GM18498 (cell line): ENCODE data around the gene MMUT.
A peak's percentile ranks its signal among the peaks of the same experiment; 100 is the strongest.
"Not testable (repeated sequence)": the region's sequence is repeated elsewhere in the genome, so short reads cannot be mapped to it uniquely, and the experiment has no call there.

Experiments
- ATAC-seq: cut with Tn5 transposase; IDR thresholded peaks from one replicate; pipeline ENCODE4 v1.9.1; 2021; ENCODE audit warnings: mild to moderate bottlenecking, moderate library complexity; ENCODE audit not compliant: unreplicated experiment

The MMUT gene

DNA sequence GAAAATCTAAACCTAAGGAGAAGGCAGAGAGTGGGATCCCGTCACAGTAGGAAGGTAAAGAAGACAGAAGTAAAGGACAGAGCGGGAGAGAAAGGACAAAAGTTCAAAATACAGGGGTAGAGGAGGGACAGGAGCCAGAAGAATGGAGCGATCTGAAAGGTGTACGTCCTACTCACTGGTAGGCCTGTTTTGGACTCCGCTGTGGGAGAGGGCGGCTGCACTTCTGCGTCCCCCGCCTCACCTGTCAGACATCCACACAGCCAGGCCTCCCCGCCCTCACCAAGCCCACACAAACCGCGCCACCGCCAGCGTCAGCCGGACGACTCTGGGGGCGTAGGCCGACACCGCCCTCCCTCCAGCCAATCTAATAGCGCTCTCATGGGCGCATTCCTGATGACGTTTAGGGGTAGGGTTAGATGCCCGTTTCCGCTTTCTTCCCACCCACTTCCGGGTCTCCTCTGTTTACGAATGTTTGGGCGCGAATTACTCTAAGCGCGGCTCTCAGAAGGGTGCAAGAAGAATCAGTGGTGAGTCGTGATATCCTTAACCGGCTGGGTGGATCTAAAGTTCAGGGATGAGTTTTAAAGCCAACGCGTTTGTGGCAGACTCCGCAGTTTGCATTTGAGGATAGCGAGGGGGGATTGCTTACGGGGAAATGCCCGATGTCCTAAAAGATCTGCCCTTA is at the start of gene MMUT, which contains the start of gene CENPQ:
Gene MMUT (minus strand): TSS at position 327 of the 685 bp plus-strand sequence. CDS start 3,787 bp downstream, outside the sequence.
Gene CENPQ (plus strand): TSS at position 444 of the 685 bp plus-strand sequence. CDS start 6,807 bp downstream, outside the sequence.
- peak; percentile 99 for ATAC-seq

DNA sequence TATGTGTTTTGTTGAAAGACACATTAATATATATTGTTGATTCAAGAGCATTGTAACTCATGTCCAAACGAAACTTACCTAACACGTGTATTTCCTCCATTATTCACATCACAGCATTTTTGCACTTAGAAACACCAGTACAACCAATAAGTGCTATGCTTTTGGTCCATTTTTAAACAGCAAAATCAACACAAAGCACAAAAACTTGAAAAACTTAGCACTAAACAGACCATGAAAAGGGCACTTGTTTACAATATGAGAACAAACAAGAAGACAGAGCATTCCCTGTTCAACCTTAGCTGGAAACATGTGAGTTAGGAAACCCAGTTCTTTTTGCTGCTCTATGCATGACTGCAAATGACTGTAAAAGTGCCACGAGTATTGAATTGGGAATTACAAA is 46.3 kb upstream of the MMUT start:
- no peak for ATAC-seq

DNA sequence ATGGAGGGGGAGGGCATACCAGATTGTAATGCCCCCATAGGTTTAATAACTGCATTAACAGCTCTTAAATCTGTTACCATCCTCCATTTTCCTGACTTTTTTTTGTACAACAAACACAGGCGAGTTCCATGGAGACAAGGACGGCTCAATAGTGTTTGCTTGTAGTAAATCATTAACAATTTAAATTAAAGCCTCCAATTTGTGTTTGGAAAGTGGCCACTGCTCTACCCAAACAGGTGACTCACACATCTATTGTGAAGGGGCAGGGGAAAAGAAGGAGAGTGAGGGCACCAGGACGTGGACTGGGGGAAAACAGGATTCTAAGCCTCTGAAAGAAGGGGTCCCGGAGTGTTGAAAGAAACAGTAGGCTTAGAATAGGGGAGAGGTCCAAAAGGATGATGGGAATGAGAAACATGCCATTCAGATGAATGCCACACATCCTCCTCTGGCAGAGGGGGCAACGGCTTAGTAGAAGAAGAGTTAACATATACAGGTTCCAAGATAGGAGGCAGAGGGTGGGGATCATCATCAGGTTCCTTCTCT is 43.6 kb upstream of the MMUT start:
- ATAC-seq, result no peak

DNA sequence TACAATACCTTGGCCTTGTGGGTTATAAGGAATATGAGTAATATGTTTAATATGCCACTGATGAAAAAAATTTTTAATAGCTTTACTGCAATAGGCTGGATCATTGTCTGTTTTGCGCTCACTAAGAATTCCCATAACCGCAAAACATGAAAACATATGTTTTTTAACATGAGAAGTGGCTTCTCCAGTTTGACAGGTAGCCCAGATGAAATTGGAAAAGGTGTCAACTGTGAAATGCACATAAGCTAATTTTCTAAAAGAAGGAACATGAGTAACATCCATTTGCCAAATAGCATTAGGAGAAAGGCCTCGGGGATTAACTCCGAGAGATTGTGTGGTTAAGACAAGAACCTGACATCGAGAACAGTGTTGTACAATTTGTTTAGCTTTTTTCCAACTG is 41.6 kb upstream of the MMUT start:
- ATAC-seq, result no peak

DNA sequence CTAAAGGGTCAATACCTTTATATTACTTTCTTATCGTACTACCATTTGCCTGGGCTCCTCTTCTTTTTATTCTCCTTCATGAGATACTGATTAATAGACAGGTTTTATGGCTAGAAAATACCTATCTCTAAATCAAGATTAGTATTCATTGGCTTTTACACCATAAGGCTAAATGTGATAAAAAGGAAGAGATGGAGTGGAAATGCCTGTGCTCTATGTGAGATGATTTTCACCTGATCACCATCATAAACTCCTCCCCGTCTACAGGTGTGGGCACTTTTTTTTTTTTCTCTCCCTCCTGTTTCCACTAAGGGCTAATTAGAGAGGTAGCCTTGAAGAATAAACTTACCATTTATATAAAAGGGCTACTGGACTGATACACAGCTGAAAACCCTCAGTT is 36.6 kb upstream of the MMUT start, which contains the start of gene GLYATL3:
Gene GLYATL3 (plus strand): TSS at position 301 of the 400 bp plus-strand sequence. CDS start 12,068 bp downstream, outside the sequence.
- no peak for ATAC-seq

DNA sequence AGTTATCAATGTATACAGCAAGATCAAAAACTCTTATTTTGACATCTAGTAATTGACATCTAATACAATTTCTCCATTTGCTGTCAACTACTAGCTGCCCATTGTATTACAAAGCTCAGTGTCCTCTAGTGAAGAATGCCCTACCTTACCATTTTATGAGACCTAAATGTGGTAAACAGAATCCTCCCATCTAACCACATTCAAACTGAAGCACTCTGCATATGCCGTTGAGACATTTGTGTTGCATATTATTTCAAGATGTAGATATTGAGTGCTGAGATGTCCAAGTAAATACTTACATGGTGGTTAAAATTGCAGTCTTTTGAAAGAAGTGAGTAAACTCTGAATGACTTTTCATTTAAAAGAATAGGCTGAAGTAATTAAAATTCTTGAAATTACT is 36.1 kb upstream of the MMUT start:
- ATAC-seq, result no peak

DNA sequence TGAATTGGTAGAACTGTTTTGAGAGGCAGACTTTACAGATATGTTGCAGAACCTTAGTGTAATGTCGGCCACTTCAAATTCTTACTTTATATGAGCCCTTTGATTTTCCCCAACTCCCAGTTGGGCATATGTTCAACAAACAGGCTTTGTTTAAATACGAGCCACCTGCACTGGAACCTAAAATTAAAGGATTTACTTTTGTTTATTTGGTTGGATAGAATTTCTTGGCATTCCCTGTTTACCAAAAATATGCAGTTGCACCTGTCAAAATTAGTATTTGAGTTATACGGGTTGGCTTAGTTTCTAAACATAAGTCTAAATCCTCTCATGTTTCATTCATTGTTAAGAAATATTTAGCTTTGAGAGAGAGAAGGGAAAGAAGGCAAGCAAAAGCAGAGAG is 34.3 kb upstream of the MMUT start:
- ATAC-seq, result no peak

DNA sequence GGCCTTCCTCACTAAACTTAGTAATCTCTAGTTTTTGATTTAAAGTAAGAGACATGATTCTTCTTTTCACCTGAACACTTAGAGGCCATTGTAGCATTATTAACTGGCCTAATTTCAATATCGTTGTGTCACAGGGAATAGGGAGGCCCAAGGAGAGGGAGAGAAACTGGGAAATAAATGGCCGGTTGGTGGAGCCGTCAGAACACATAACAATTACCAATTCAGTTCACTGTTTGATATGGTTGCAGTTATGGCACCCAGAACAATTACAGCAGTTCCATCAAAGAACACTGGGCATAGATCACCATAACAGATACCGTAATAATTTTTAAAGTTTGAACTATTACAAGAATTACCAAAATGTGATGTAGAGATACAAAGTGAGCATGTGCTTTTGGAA is 27.6 kb upstream of the MMUT start:
- ATAC-seq, result no peak

DNA sequence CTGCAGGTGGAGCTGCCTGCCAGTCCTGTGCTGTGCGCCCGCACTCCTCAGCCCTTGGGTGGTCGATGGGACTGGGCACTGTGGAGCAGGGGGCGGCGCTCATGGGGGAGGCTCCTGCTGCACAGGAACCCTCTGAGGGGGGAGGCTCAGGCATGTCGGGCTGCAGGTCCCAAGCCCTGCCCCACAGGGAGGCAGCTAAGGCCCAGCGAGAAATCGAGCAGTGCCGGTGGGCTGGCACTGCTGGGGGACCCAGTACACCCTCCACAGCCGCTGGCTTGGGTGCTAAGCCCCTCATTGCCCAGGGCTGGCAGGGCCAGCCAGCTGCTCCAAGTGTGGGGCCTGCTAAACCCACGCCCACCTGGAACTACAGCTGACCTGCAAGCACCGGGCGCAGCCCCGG is 20.3 kb upstream of the MMUT start:
- not testable (repeated sequence) for ATAC-seq

DNA sequence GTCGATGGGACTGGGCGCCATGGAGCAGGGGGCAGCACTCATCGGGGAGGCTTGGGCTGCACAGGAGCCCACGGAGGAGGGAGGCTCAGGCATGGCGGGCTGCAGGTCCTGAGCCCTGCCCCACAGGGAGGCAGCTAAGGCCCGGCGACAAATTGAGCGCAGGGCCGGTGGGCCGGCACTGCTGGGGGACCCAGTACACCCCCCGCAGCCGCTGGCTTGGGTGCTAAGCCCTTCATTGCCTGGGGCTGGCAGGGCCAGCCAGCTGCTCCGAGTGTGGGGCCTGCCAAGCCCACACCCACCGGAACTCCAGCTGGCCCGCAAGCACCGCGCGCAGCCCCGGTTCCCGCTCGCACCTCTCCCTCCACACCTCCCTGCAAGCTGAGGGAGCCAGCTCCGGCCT is 18.8 kb upstream of the MMUT start:
- ATAC-seq, result not testable (repeated sequence)

DNA sequence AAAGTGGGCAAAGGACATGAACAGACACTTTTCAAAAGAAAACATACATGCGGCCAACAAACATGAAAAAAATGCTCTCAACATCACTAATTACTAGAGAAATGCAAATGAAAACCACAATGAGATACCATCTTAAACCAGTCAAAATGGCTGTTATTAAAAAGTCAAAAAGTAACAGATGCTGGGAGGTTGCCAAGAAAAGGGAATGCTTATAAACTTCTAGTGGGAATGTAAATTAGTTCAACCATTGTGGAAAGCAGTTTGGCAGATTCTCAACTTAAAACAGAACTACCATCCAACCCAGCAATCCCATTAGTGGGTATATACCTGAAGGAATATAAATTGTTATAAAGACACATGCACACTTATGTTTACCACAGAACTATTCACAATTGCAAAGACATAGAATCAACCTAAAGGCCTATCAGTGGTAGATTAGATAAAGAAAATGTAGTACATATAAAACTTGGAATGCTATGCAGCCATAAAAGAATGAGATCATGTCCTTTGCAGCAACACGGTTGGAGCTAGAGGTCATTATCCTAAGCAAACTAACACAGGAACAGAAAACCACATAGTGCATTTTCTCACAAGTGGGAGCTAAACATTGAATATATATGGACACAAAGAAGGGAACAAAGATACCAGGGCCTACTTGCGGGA is 16.4 kb upstream of the MMUT start:
- ATAC-seq, result no peak

DNA sequence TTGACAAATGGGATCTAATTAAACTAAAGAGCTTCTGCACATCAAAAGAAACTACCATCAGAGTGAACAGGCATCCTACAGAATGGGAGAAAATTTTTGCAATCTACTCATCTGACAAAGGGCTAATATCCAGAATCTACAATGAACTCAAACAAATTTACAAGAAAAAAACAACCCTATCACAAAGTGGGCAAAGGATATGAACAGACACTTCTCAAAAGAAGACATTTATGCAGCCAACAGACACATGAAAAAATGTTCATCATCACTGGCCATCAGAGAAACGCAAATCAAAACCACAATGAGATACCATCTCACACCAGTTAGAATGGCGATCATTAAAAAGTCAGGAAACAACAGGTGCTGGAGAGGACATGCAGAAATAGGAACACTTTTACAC is 13.5 kb upstream of the MMUT start:
- ATAC-seq, result not testable (repeated sequence)

DNA sequence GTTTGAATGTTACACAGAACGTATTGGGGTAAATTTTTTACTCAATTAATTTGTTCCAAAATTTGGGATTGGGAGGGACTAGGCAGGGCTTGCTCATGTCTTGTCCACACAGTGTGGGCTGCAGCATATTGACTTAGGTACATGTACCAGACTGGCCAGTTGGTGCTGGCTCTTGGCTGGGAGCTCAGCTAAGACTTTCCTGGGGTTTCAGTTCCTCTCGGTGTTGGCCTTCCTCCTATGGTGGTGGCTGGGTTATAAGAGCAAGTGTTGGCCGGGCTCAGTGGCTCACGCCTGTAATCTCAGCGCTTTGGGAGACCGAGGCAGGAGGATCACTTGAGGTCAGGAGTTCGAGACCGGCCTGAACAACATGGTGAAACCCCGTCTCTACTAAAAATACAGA is 5.0 kb upstream of the MMUT start:
- ATAC-seq, result no peak

DNA sequence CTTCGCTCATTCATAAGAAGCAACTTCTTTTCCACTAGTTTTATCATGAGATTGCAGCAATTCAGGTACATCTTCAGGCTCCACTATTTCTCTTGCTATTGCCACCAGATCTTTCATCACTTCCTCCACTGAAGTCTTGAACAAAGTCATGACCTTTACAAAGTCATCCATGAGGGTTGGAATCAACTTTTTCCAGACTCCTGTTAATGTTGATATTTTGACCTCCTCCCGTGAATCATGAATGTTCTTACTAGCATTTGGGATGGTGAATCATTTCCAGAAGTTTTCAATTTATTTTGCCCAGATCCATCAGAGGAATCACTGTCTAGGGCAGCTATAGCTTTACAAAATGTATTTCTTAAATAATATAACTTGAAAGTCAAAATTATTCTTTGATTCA is 1.6 kb upstream of the MMUT start:
- no peak for ATAC-seq

DNA sequence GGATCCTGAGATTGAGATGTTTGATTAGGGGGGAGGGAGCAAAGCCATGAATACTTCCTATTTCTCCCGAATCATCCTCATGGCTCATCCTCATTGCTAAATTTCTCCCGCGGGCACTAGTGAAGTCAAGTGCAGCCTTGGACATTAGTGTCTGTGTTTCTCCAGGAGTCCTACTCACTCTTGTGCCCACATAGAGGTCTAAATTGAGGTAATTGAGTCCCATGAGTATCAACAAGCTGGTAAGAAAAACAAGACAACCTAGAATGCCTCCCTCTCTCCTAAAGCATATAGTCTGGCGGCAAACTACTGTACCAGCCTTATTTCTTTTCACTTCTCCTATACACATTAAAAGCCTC is 537 bp upstream of the MMUT start:
- ATAC-seq, result peak; percentile 1

DNA sequence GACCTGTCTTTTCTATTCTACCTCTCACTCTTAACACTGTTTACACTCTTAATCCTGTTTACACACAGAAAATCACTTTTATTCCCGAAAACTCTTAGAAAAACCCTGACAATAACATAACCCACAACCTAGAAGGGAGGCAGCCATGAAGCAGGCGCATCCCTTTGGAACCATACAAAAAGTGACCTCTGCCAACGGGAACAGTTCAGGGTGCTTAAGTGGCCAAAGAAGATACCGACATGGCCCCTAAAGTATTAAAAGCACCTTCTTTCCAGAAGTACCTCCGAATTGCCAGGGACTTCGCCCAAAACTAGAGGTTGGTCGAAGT is 490 bp downstream of the MMUT start:
- peak; percentile 18 for ATAC-seq

DNA sequence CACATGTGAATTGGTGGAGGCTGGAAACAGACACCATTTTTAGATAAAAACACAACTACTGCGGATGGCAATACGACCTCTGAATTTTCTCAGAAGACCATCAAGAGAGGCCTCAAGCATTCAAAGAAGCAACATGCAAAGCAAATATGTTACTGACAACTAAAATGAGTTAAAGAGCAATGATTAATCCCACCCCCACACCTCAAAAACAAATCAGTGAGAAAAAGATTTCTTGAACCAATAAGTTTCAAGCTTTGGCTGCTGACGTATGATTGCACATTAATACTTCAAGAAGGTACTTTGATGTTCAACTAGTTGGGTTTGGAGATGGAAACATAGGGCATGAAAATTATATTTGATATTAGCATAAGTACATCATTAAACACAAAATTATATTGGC is 982 bp downstream of the MMUT start:
- ATAC-seq, result no peak

DNA sequence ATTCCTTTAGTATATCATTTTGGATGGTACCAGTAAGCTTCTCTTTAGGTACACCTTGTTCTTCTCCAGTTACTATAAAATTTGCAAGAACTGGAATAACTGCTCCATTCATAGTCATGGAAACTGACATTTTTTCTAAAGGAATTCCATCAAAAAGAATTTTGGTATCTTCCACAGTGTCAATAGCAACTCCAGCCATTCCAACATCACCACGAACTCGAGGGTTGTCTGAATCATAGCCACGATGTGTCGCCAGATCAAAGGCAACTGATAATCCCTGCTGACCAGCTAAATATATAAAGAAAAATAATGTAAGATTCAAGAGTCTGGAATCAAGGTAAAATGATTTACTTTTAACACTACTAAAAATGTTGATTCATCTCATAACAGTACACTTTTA is 5.3 kb downstream of the MMUT start:
- ATAC-seq, result no peak

DNA sequence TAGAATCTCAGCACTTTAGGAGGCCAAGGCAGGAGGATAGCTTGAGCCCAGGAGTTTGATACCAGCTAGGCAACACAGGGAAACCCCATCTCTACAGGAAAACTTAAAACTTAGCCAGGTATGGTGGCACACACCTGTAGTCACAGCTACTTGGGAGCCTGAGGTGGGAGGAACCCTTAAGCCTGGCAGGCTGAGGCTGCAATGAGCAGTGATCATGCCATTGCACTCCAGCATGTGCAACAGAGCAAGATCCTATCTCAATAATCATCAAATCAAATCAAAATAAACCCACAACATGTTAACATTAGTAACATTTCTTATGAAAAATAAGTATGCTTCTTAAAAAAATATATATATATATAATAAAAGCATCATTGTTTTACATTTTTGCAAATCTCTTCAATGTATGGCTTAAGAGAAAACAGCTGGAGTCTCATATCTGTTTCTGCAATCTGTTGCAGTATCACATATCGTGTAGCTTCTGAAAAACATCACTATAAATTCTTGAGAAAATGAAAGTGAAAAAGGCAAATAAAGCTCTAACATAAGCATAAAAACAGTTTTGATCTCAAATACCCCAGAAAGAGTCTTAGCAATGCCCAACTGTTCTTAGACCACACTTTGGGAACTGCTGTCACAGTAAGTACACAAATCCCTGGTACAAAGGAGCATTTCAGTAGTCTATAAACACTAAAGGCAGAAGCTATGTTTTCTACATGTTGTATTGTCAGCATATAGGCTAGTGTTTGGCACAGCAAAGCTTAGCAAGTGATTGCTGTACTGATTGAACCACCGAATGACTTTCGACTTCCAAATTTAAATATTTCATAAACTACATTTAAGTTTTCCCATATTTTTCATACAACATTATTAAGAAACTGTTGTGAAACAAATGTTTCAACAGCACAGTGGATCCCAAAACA is 8.0 kb downstream of the MMUT start:
- peak; percentile 91 for ATAC-seq

DNA sequence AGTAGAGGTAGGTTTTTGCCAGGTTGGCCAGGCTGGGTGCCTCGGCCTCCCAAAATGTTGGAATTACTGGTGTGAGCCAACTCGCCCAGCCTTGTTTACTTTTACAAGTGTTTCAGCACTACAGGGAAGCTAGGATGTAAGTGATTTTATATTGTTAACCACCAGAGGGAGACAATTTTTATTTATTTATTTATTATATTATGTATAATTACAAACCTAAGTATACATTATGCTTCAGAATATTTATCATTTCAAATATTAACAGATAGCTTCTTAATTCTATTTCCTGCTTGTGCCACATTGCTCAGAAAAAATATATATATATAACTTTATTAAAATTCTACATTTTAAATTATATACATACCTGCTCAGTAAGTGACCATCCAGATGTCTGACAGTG is 9.8 kb downstream of the MMUT start:
- ATAC-seq, result no peak

DNA sequence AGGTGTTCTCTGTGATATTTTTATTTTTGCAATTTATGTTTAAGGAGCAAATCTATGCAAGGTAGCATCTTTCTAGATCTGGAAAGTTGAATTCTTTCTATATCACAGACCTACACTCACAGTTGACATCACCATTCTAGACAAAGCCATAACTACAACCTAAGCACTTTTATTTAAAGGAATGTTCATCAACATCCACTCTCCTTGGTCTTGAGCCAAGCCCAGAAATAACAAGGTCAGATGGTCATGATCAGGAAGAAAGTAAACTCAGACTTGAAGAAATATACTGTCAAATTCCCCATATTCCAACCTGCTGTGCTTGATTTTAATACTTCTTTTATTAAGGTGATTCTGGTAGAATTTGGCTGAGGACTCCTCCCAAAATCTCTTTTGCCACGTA is 32.2 kb downstream of the MMUT start:
- no peak for ATAC-seq
